ENCODE data around the gene EPS8.

Gene EPS8

GRCh38 chr12:15602051-15602672 is 187.0 kb downstream of the EPS8 start:
- Histone ChIP-seq H3K27me3 (replicated peaks; ENCODE audit: control insufficient read depth, insufficient read depth, low read length) (no peaks in the 10 kb centered on the region), H3K4me3 (replicated peaks; ENCODE audit: low read depth, low read length) (no peak overlapping the region), H3K36me3 (ENCODE audit: control insufficient read depth, insufficient read depth, low read length) (no peaks in the 10 kb centered on the region)
- DNase-seq (ENCODE audit: extremely low read depth, insufficient read length) = no peak
- TF ChIP-seq, protein P1, sequence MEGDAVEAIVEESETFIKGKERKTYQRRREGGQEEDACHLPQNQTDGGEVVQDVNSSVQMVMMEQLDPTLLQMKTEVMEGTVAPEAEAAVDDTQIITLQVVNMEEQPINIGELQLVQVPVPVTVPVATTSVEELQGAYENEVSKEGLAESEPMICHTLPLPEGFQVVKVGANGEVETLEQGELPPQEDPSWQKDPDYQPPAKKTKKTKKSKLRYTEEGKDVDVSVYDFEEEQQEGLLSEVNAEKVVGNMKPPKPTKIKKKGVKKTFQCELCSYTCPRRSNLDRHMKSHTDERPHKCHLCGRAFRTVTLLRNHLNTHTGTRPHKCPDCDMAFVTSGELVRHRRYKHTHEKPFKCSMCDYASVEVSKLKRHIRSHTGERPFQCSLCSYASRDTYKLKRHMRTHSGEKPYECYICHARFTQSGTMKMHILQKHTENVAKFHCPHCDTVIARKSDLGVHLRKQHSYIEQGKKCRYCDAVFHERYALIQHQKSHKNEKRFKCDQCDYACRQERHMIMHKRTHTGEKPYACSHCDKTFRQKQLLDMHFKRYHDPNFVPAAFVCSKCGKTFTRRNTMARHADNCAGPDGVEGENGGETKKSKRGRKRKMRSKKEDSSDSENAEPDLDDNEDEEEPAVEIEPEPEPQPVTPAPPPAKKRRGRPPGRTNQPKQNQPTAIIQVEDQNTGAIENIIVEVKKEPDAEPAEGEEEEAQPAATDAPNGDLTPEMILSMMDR (IDR thresholded peaks at IDR 0.05; ENCODE audit: insufficient read depth, low read length, poor library complexity, severe bottlenecking) = no peak

- no peaks in the 10 kb centered on the region for H3K36me3 ChIP-seq (ENCODE audit: control insufficient read depth, insufficient read depth, low read length)
- no peak overlapping the region for H3K4me3 ChIP-seq (replicated peaks; ENCODE audit: low read depth, low read length)
- TF ChIP-seq, protein P1 (IDR thresholded peaks at IDR 0.05; ENCODE audit: insufficient read depth, low read length, poor library complexity, severe bottlenecking) = no peak
- no peak for DNase-seq (ENCODE audit: extremely low read depth, insufficient read length)
- H3K27me3 ChIP-seq (replicated peaks; ENCODE audit: control insufficient read depth, insufficient read depth, low read length) = no peaks in the 10 kb centered on the region
Observed at GRCh38 chr12:15601210-15601800, 187.9 kb downstream of the EPS8 start.

DNA sequence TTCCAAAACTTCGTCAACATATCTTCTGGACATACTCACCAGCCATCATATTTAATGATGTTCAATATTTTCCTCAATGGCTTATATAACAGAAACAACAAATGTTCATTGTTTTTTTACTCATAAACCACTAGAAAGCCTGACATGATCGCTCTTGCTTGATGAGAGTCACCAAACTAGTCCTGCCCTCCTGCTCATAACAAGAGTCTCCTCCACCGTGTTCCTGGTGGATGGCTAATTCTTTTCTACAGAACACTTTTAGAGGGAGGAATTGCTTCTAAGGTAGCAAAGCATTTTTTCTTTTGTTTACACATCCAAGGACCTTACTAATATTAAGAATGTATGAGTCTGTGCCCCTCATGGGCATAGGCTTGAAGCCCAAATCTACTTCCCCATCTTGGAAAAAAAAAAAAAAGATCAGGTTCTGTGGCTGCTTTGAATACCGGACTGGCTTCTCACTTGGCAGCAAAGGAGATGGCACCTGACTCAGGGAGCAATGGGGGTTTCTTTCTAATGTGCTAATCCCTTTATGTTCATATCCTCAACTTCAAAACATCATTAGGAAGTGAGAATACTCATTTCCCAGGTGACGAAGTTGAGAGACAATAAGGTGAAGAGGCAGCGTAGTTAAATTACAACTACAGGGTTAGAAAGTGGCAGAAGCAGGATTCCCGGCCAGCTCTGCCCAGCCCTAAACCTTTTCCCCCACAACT is 188.8 kb downstream of the EPS8 start:
- no peak for DNase-seq (ENCODE audit: extremely low read depth, insufficient read length)
- Histone ChIP-seq H3K36me3 (ENCODE audit: control insufficient read depth, insufficient read depth, low read length) (no peaks in the 10 kb centered on the region), H3K27me3 (replicated peaks; ENCODE audit: control insufficient read depth, insufficient read depth, low read length) (no peaks in the 10 kb centered on the region; the same call in 1 of the 2 replicates), H3K4me3 (replicated peaks; ENCODE audit: low read depth, low read length) (no peak overlapping the region)
- TF ChIP-seq, protein P1 (IDR thresholded peaks at IDR 0.05; ENCODE audit: insufficient read depth, low read length, poor library complexity, severe bottlenecking) = no peak

GRCh38 chr12:15599266-15600037 is 189.7 kb downstream of the EPS8 start:
- DNase-seq (ENCODE audit: extremely low read depth, insufficient read length) = no peak
- Histone ChIP-seq H3K4me3 (replicated peaks; ENCODE audit: low read depth, low read length) (no peak overlapping the region), H3K36me3 (ENCODE audit: control insufficient read depth, insufficient read depth, low read length) (no peaks in the 10 kb centered on the region)

DNA sequence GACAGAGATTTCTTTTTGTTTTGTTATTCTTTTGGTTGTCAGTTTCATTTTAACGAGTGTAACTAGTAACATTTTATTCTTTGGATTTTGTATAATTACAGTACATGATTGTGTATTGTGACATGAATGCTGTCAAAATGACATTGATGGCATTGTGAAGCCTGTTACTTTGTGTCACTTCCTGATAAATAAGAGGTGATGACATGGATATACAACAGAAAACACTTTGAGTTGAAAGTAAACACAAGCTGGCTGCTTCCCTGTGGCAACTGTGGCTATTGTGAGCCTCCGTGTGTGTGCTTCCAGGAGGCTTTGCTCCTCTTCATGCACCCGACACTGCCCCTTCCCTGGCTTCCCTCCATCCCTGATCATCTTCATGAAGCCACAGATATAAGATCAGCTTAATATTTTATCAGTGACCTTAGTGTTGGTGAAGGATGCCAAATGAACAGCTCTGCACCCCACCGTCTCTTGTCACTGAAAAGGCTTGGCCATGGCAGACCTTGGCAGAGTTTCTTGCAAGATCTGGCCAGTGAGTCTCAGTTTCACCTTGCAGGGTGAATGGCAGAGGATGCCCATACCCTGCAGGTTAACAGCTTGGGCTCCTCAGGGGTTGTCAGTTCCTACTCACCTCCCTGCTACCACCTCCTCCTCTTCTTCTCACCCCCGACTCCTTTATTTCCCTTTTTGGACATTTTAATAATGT is 191.9 kb downstream of the EPS8 start:
- TF ChIP-seq, protein P1 (IDR thresholded peaks at IDR 0.05; ENCODE audit: insufficient read depth, low read length, poor library complexity, severe bottlenecking) = no peak
- no peaks in the 10 kb centered on the region for H3K36me3 ChIP-seq (ENCODE audit: control insufficient read depth, insufficient read depth, low read length)
- DNase-seq (ENCODE audit: extremely low read depth, insufficient read length) = no peak
- no peak overlapping the region for H3K4me3 ChIP-seq (replicated peaks; ENCODE audit: low read depth, low read length)
- H3K27me3 ChIP-seq (replicated peaks; ENCODE audit: control insufficient read depth, insufficient read depth, low read length) = no peaks in the 10 kb centered on the region; the same call in 1 of the 2 replicates

More at GRCh38 chr12:15599266-15600037, 189.7 kb downstream of the EPS8 start:
- TF ChIP-seq, protein P1 (IDR thresholded peaks at IDR 0.05; ENCODE audit: insufficient read depth, low read length, poor library complexity, severe bottlenecking) = no peak
- H3K27me3 ChIP-seq (replicated peaks; ENCODE audit: control insufficient read depth, insufficient read depth, low read length) = no peaks in the 10 kb centered on the region; the same call in 1 of the 2 replicates
